K562 (cell line): ENCODE results near the gene AGAP3. TPM values are rescaled to one million over a fixed set of nuclear protein-coding genes. Genes with fewer than 3 reads are reported as not detected.
A peak's percentile ranks its signal among the peaks of the same experiment; 100 is the strongest.

Experiments
- ATAC-seq: fragments of 200-7000 bp; cut with Tn5 transposase; 3 replicates; pipeline ENCODE4 v1.9.1; 2020; ENCODE audit warnings: moderate library complexity
- BruUV-seq: library from RNA; stranded (reverse); fragments of 400-500 nt; replicated peaks from 2 replicates; lab custom pipeline; 2021; lab: Mats Ljungman, UMichigan
- CTCF ChIA-PET: fragments of 300-600 bp; formaldehyde crosslinking; extraction: SDS; loops from one replicate; lab custom pipeline; 2021; ENCODE audit warnings: low intra/inter-chr PET ratio; lab: Yijun Ruan, JAX
- POLR2A ChIA-PET: fragments of 300-600, 350-650 bp; sonication (Branson Sonifier 250); formaldehyde crosslinking; extraction: SDS; loops from one replicate; lab custom pipeline; 2021; ENCODE audit warnings: antibody characterized with exemption, inconsistent platforms; lab: Yijun Ruan, JAX
- DNase-seq, 4 experiments: peaks; one replicate each; pipeline versions ENCODE4 v3.0.0 to v3.0.0-alpha.2; 2011 to 2018; ENCODE audit warnings: low spot score in 3 of 4, mixed read lengths in 3 of 4; ENCODE audit errors: extremely low read depth in 1 of 4
- FAIRE-seq: peaks from 2 replicates; lab custom pipeline; 2011; peaks lifted over from hg19 to GRCh38; lab: Jason Lieb, UNC
- H2AFZ ChIP-seq: 2 replicates; pipeline ENCODE4 v1.6.0; 2011; ENCODE audit warnings: low read depth, low read length, control low read depth, inconsistent platforms
- H3K27ac ChIP-seq: fragments of 200-600 bp; 3 replicates; pipeline ENCODE4 v1.8.0; 2011; ENCODE audit warnings: low read depth, mild to moderate bottlenecking, control low read depth, inconsistent platforms, low read length, moderate library complexity, mixed read lengths; ENCODE audit errors: extremely low read depth
- H3K27me3 ChIP-seq, 2 experiments: fragments of 300-600 bp in 1 of 2; 2 replicates in 1 of 2; 3 replicates in 1 of 2; pipeline versions ENCODE4 v1.6.0 to v1.8.0; 2011; ENCODE audit warnings: inconsistent platforms in 2 of 2, low read length in 2 of 2, mild to moderate bottlenecking in 1 of 2, mixed read lengths in 1 of 2, moderate library complexity in 1 of 2; ENCODE audit not compliant: control insufficient read depth in 2 of 2, insufficient read depth in 2 of 2
- H3K36me3 ChIP-seq: fragments of 300-600 bp; 3 replicates; pipeline ENCODE4 v1.8.0; 2011; ENCODE audit warnings: mild to moderate bottlenecking, low read length, inconsistent platforms; ENCODE audit not compliant: control insufficient read depth, insufficient read depth
- H3K4me1 ChIP-seq, 2 experiments: fragments of 200-600 bp in 1 of 2; replicated peaks in 1 of 2; 2 replicates in 1 of 2; 3 replicates in 1 of 2; pipeline versions ENCODE4 v1.5.1 to v1.8.0; 2011; ENCODE audit warnings: inconsistent platforms in 2 of 2, low read length in 2 of 2, mild to moderate bottlenecking in 1 of 2, mixed read lengths in 1 of 2, moderate library complexity in 1 of 2; ENCODE audit not compliant: control insufficient read depth in 2 of 2, insufficient read depth in 2 of 2
- H3K4me2 ChIP-seq: 2 replicates; pipeline ENCODE4 v1.6.1; 2011; ENCODE audit warnings: low read length, control low read depth, inconsistent platforms, mixed read lengths; ENCODE audit not compliant: insufficient read depth
- H3K4me3 ChIP-seq: fragments of 200-600 bp; sonication (generic), shearing (Covaris generic); 2 replicates; pipeline ENCODE4 v1.5.1; 2016; ENCODE audit warnings: control low read depth, inconsistent platforms
- H3K79me2 ChIP-seq: fragments of 200-600 bp; 3 replicates; pipeline ENCODE4 v1.8.0; 2011; ENCODE audit warnings: low read length, inconsistent platforms; ENCODE audit not compliant: control insufficient read depth, insufficient read depth
- H3K9ac ChIP-seq, 2 experiments: 2 replicates each; pipeline versions ENCODE4 v1.6.0 to v1.6.1; 2011; ENCODE audit warnings: low read depth in 2 of 2, low read length in 2 of 2, control low read depth in 1 of 2, inconsistent platforms in 1 of 2, mild to moderate bottlenecking in 1 of 2, mixed read lengths in 1 of 2; ENCODE audit not compliant: insufficient read depth in 1 of 2
- H3K9me1 ChIP-seq: one replicate; pipeline ENCODE4 v1.6.0; 2011; ENCODE audit warnings: inconsistent platforms, mild to moderate bottlenecking, low read length, moderate library complexity; ENCODE audit not compliant: control insufficient read depth, insufficient read depth
- H3K9me3 ChIP-seq: replicated peaks from 2 replicates; pipeline ENCODE4 v1.5.1; 2011; ENCODE audit warnings: low read depth, low read length, inconsistent platforms; ENCODE audit not compliant: control insufficient read depth, insufficient read depth
- H4K20me1 ChIP-seq: replicated peaks from 2 replicates; pipeline ENCODE4 v1.6.1; 2011; ENCODE audit warnings: low read length, inconsistent platforms, mixed read lengths; ENCODE audit not compliant: control insufficient read depth, insufficient read depth
- ATF1 ChIP-seq, 2 experiments: fragments of 450-650 bp in 1 of 2; IDR thresholded peaks; 2 replicates each; pipeline ENCODE4 v1.6.1; 2016; ENCODE audit warnings: missing compliant biosample characterization in 1 of 2, missing genetic modification characterization in 1 of 2
- CAMTA2 ChIP-seq: fragments of 250-450 bp; sonication (Bioruptor Pico); conservative IDR thresholded peaks from 2 replicates; pipeline ENCODE4 v1.5.1; 2022
- CBX1 ChIP-seq: sonication (generic); IDR thresholded peaks from 2 replicates; pipeline ENCODE4 v1.6.1; 2016; ENCODE audit warnings: antibody characterized with exemption, low read depth, mild to moderate bottlenecking
- CHCHD3 ChIP-seq: fragments of 250-450 bp; sonication (Bioruptor Pico); IDR thresholded peaks from 2 replicates; pipeline ENCODE4 v2.1.2; 2022; ENCODE audit warnings: mild to moderate bottlenecking
- COPS2 ChIP-seq: fragments of 450-650 bp; conservative IDR thresholded peaks from 2 replicates; pipeline ENCODE4 v1.6.1; 2016; ENCODE audit warnings: mild to moderate bottlenecking, moderate library complexity
- FOXK1 ChIP-seq: sonication (generic); formaldehyde crosslinking; IDR thresholded peaks from 2 replicates; pipeline ENCODE4 v1.8.0; 2022; ENCODE audit warnings: missing genetic modification reagents, mild to moderate bottlenecking, borderline replicate concordance
- HMG20B ChIP-seq: fragments of 250-450 bp; sonication (Bioruptor Pico); IDR thresholded peaks from 2 replicates; pipeline ENCODE4 v1.5.0; 2021; ENCODE audit warnings: mild to moderate bottlenecking
- OTX1 ChIP-seq: fragments of 450-650 bp; formaldehyde crosslinking; IDR thresholded peaks from 2 replicates; pipeline ENCODE4 v1.4.0; 2022; ENCODE audit warnings: mild to moderate bottlenecking
- PCBP1 ChIP-seq: fragments of 200-400 bp; formaldehyde crosslinking; IDR thresholded peaks from 2 replicates; pipeline ENCODE4 v1.6.1; 2018; ENCODE audit warnings: mild to moderate bottlenecking, low read depth, low read length; ENCODE audit not compliant: poor library complexity, severe bottlenecking
- PTRF ChIP-seq: fragments of 450-650 bp; IDR thresholded peaks from 2 replicates; pipeline ENCODE4 v1.6.1; 2016; ENCODE audit warnings: mild to moderate bottlenecking, missing genetic modification characterization, missing compliant biosample characterization
- RBFOX2 ChIP-seq: fragments of 200-400 bp; formaldehyde crosslinking; IDR thresholded peaks from 2 replicates; pipeline ENCODE4 v1.6.1; 2017; ENCODE audit warnings: low read depth, mild to moderate bottlenecking, low read length, moderate library complexity
- SIN3B ChIP-seq: fragments of 450-650 bp; IDR thresholded peaks from 2 replicates; pipeline ENCODE4 v1.6.1; 2017; ENCODE audit warnings: low read depth, mild to moderate bottlenecking, moderate library complexity
- SMARCA4 ChIP-seq: fragments of 450-650 bp; IDR thresholded peaks from 2 replicates; pipeline ENCODE4 v1.6.1; 2016
- SRSF7 ChIP-seq: fragments of 200-400 bp; formaldehyde crosslinking; optimal IDR thresholded peaks from 2 replicates; pipeline ENCODE3; 2017; ENCODE audit warnings: mild to moderate bottlenecking, low read depth, low read length
- ZNF140 ChIP-seq: fragments of 250-450 bp; sonication (Bioruptor Pico); IDR thresholded peaks from 2 replicates; pipeline ENCODE4 v1.8.0; 2021; ENCODE audit warnings: moderate library complexity, mild to moderate bottlenecking, inconsistent platforms
- ZNF197 ChIP-seq: fragments of 200-800 bp; sonication (Bioruptor generic); IDR thresholded peaks from 2 replicates; pipeline ENCODE4 v1.6.1; 2016; ENCODE audit warnings: low read depth, missing genetic modification characterization, missing compliant biosample characterization
- ZNF586 ChIP-seq: fragments of 450-650 bp; formaldehyde crosslinking; conservative IDR thresholded peaks from 2 replicates; pipeline ENCODE4 v1.4.0; 2020; ENCODE audit warnings: mild to moderate bottlenecking, moderate library complexity
- ZNF695 ChIP-seq: fragments of 450-650 bp; formaldehyde crosslinking; IDR thresholded peaks from 2 replicates; pipeline ENCODE4 v1.4.0; 2020; ENCODE audit warnings: mild to moderate bottlenecking, moderate library complexity
- WGBS: fragments of 100-300 bp; shearing (Covaris generic); methylation state at CpG from one replicate; pipeline ENCODE4 v1.1.6; 2016; ENCODE audit warnings: low coverage, mixed read lengths; ENCODE audit not compliant: insufficient coverage; ENCODE audit errors: missing lambda C conversion rate; 5-methylcytosine and 5-hydroxymethylcytosine counted together
- in situ Hi-C: fragments of 300-500 bp; cut with MboI; formaldehyde crosslinking; loops from 4 replicates; pipeline ENCODE4 v1.15.0; 2018; ENCODE audit warnings: inconsistent platforms, mixed read lengths
- intact Hi-C: fragments of 100-400 bp; cut with micrococcal nuclease; formaldehyde crosslinking; loops from 2 replicates; pipeline ENCODE4 v1.14.2; 2022
- polyA plus RNA-seq, 8 experiments: library from polyadenylated mRNA; depleted of rRNA in 4 of 8; stranded (reverse) in 5 of 8; unstranded in 3 of 8; fragments of >200 nt; fragmentation: Nextera tagmentation in 2 of 8; fragmentation: Illumina TruSeq in 1 of 8; extraction: Ambion mirVana in 2 of 8; extraction: Trizol in 1 of 8; gene quantifications; 2 replicates each; pipeline versions ENCODE4 v1.2.1 to v1.2.3, GENCODE V29; 2011 to 2014; ENCODE audit warnings: inconsistent platforms in 1 of 8, missing spikeins in 1 of 8
- total RNA-seq, 7 experiments: library from RNA; depleted of rRNA in 6 of 7; stranded (reverse); fragments of >200 nt in 6 of 7; fragmentation: Illumina TruSeq in 2 of 7; extraction: Trizol in 2 of 7; gene quantifications; 2 replicates each; pipeline versions ENCODE4 v1.2.1 to v1.2.3, GENCODE V29; 2011 to 2021; ENCODE audit warnings: low replicate concordance in 1 of 7
- TF ChIP-seq, protein P1 (sequence below): fragments of 250-450 bp; sonication (Bioruptor Pico); IDR thresholded peaks from 2 replicates; pipeline ENCODE4 v1.5.0; 2021; ENCODE audit warnings: mild to moderate bottlenecking, borderline replicate concordance
- TF ChIP-seq, protein P2 (sequence below): conservative IDR thresholded peaks from 2 replicates; pipeline ENCODE4 v1.6.1; 2011; ENCODE audit warnings: low read depth, mild to moderate bottlenecking, low read length; ENCODE audit not compliant: control insufficient read depth

The AGAP3 gene
- total and polyA plus RNA-seq, 9 of the 15 experiments (the other 6 are each of a cell fraction or from before 2014, with no cell fraction given) = 3.4 to 208 (median 62.2) TPM

- FAIRE-seq (no peak), ATAC-seq (no peak), DNase-seq (no peak)
- WGBS = 94% methylated on average over 39 of the region's 39 CpGs
- Histone ChIP-seq H3K9me1 (no peaks in the 10 kb centered on the region), H3K27ac (no peak overlapping the region), H4K20me1 (no peaks in the 10 kb centered on the region; the same call in 1 of the 2 replicates), H3K36me3 (peaks cover 91% of the 10 kb centered on the region), H3K9me3 (no peaks in the 10 kb centered on the region), H3K4me1 (peaks cover 20 to 66% of the 10 kb centered on the region in 2 experiments), H3K79me2 (peaks cover 42% of the 10 kb centered on the region), H3K4me3 (no peak overlapping the region), H3K4me2 (no peak overlapping the region), H2AFZ (no peak overlapping the region), H3K9ac (peak overlapping the region in 1 of 2 experiments; percentile 52; a peak in 2 of 4 replicates), H3K27me3 (no peaks in the 10 kb centered on the region)
- ChIA-PET POLR2A (interaction anchor here (0.7 to 5.0 kb wide), 4 partner anchors 12 to 35 kb away, joined by 3 to 24 read pairs (median 11); partner anchors contain the start of genes FASTK and TMUB1), CTCF (no interaction called here)
- intact Hi-C loops (no loop called here), in situ Hi-C loops (no loop called here)
- no TSS peak for BruUV-seq
- TF ChIP-seq ZNF695 (CRISPR knock-in tag) (no peak), FOXK1 (CRISPR knock-in tag) (no peak), ATF1 (CRISPR knock-in tag; IDR thresholded peaks at IDR 0.05) (no peak), ATF1 (tag; IDR thresholded peaks at IDR 0.05) (no peak), CAMTA2 (no peak), ZNF197 (CRISPR knock-in tag) (no peak), ZNF586 (CRISPR knock-in tag) (no peak), SIN3B (no peak), PTRF (tag) (no peak), CHCHD3 (CRISPR knock-in tag) (no peak), PCBP1 (peak; percentile 27), RBFOX2 (peak; percentile 60), SMARCA4 (no peak), COPS2 (no peak), CBX1 (no peak), HMG20B (CRISPR knock-in tag) (no peak), SRSF7 (no peak), ZNF140 (no peak), OTX1 (no peak)
- TF ChIP-seq, protein P1, sequence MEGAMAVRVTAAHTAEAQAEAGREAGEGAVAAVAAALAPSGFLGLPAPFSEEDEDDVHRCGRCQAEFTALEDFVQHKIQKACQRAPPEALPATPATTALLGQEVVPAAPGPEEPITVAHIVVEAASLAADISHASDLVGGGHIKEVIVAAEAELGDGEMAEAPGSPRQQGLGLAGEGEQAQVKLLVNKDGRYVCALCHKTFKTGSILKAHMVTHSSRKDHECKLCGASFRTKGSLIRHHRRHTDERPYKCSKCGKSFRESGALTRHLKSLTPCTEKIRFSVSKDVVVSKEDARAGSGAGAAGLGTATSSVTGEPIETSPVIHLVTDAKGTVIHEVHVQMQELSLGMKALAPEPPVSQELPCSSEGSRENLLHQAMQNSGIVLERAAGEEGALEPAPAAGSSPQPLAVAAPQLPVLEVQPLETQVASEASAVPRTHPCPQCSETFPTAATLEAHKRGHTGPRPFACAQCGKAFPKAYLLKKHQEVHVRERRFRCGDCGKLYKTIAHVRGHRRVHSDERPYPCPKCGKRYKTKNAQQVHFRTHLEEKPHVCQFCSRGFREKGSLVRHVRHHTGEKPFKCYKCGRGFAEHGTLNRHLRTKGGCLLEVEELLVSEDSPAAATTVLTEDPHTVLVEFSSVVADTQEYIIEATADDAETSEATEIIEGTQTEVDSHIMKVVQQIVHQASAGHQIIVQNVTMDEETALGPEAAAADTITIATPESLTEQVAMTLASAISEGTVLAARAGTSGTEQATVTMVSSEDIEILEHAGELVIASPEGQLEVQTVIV (CRISPR knock-in tag) = no peak
- TF ChIP-seq, protein P2, sequence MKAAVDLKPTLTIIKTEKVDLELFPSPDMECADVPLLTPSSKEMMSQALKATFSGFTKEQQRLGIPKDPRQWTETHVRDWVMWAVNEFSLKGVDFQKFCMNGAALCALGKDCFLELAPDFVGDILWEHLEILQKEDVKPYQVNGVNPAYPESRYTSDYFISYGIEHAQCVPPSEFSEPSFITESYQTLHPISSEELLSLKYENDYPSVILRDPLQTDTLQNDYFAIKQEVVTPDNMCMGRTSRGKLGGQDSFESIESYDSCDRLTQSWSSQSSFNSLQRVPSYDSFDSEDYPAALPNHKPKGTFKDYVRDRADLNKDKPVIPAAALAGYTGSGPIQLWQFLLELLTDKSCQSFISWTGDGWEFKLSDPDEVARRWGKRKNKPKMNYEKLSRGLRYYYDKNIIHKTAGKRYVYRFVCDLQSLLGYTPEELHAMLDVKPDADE = 0 out of 2 replicates have a peak, but pooled peaks have one; percentile 20
Measured at GRCh38 chr7:151066273-151066974, 19.9 kb upstream of the AGAP3 start.
